GM08714 (cell line): Measurements from ENCODE around the gene OPA3.
A peak's percentile ranks its signal among the peaks of the same experiment; 100 is the strongest.

Experiments used
- H3K4me3 ChIP-seq: fragments of 200-500 bp; sonication (Bioruptor generic); 2 replicates; pipeline ENCODE4 v1.5.1; 2014; ENCODE audit warnings: mild to moderate bottlenecking, low read length, inconsistent platforms
- ZNF274 ChIP-seq: IDR thresholded peaks from 2 replicates; pipeline ENCODE4 v1.6.1; 2012; ENCODE audit warnings: mild to moderate bottlenecking, low read depth, low read length

OPA3 gene

GRCh38 chr19:45589768-45590167 lies 5.2 kb upstream of the OPA3 start:
- no peak overlapping the region for H3K4me3 ChIP-seq
- TF ChIP-seq ZNF274 = no peak

- TF ChIP-seq ZNF274 = no peak
- no peak overlapping the region for H3K4me3 ChIP-seq
Observed at GRCh38 chr19:45587873-45588272, 3.3 kb upstream of the OPA3 start.

- no peak for TF ChIP-seq ZNF274
- H3K4me3 ChIP-seq = peak overlapping the region; percentile 73
Observed at GRCh38 chr19:45585158-45585577, 566 bp upstream of the OPA3 start.

- H3K4me3 ChIP-seq = no peak overlapping the region
- TF ChIP-seq ZNF274 = no peak
Observed at GRCh38 chr19:45581576-45581975, 3.0 kb downstream of the OPA3 start.

- no peak overlapping the region for H3K4me3 ChIP-seq
- no peak for TF ChIP-seq ZNF274
Observed at GRCh38 chr19:45578861-45579260, 5.7 kb downstream of the OPA3 start.

- no peak for TF ChIP-seq ZNF274
- no peak overlapping the region for H3K4me3 ChIP-seq
Observed at GRCh38 chr19:45577111-45577905, 7.3 kb downstream of the OPA3 start.

GRCh38 chr19:45576682-45577081 lies 7.9 kb downstream of the OPA3 start:
- no peak for TF ChIP-seq ZNF274
- no peak overlapping the region for H3K4me3 ChIP-seq

- TF ChIP-seq ZNF274 = no peak
- no peak overlapping the region for H3K4me3 ChIP-seq
Observed at GRCh38 chr19:45575216-45575615, 9.4 kb downstream of the OPA3 start.

- no peak for TF ChIP-seq ZNF274
- H3K4me3 ChIP-seq = no peak overlapping the region
Observed at GRCh38 chr19:45574526-45574925, 10.1 kb downstream of the OPA3 start.

- no peak overlapping the region for H3K4me3 ChIP-seq
- no peak for TF ChIP-seq ZNF274
Observed at GRCh38 chr19:45571457-45572220, 13.0 kb downstream of the OPA3 start.

GRCh38 chr19:45569619-45570421 lies 14.8 kb downstream of the OPA3 start:
- no peak for TF ChIP-seq ZNF274
- H3K4me3 ChIP-seq = no peak overlapping the region

- no peak overlapping the region for H3K4me3 ChIP-seq
- no peak for TF ChIP-seq ZNF274
Observed at GRCh38 chr19:45568732-45569131, 15.9 kb downstream of the OPA3 start.

- H3K4me3 ChIP-seq = no peak overlapping the region
- TF ChIP-seq ZNF274 = no peak
Observed at GRCh38 chr19:45567609-45568008, 17.0 kb downstream of the OPA3 start.

GRCh38 chr19:45564131-45564780 lies 20.3 kb downstream of the OPA3 start:
- TF ChIP-seq ZNF274 = no peak
- H3K4me3 ChIP-seq = no peak overlapping the region

- H3K4me3 ChIP-seq = no peak overlapping the region
- TF ChIP-seq ZNF274 = no peak
Observed at GRCh38 chr19:45560686-45561085, 23.9 kb downstream of the OPA3 start.
